Uterus (tissue), 4 donors: Measurements from ENCODE around the gene CFAP126. TPM values are rescaled to one million over a fixed set of nuclear protein-coding genes. Genes with fewer than 3 reads are reported as not detected.
"Not testable (repeated sequence)": the region's sequence is repeated elsewhere in the genome, so short reads cannot be mapped to it uniquely, and the experiment has no call there.

Experiments used
- DNase-seq, 2 donors: peaks; one replicate each; pipeline ENCODE4 v3.0.0-alpha.2; 2019 to 2020
- H3K27ac ChIP-seq, 2 donors: fragments of 200-600 bp; sonication (generic); 1 replicate in 1 of 2; 2 replicates in 1 of 2; pipeline ENCODE4 v1.5.1; 2016 to 2018
- H3K27me3 ChIP-seq, 2 donors: fragments of 200-600 bp; sonication (generic); one replicate each; pipeline ENCODE4 v1.5.1; 2018 to 2019; ENCODE audit warnings: control low read depth in 1 of 2
- H3K36me3 ChIP-seq, 2 donors: fragments of 200-600 bp; sonication (generic); one replicate each; pipeline ENCODE4 v1.5.1; 2019; ENCODE audit warnings: control low read depth in 1 of 2
- H3K4me1 ChIP-seq, 2 donors: fragments of 200-600 bp; sonication (generic); one replicate each; pipeline ENCODE4 v1.5.1; 2018 to 2019; ENCODE audit warnings: control low read depth in 1 of 2
- H3K4me3 ChIP-seq, 2 donors: fragments of 200-600 bp; sonication (generic); 1 replicate in 1 of 2; 2 replicates in 1 of 2; pipeline ENCODE4 v1.5.1; 2018 to 2019; ENCODE audit warnings: mild to moderate bottlenecking in 1 of 2
- H3K9me3 ChIP-seq, 2 donors: fragments of 200-600 bp; sonication (generic); one replicate each; pipeline ENCODE4 v1.5.1; 2019; ENCODE audit warnings: control low read depth in 1 of 2
- POLR2A ChIP-seq, 2 donors: fragments of 450-650 bp; IDR thresholded peaks; one replicate each; pipeline ENCODE4 v1.6.1; 2016; ENCODE audit warnings: antibody characterized with exemption in 2 of 2, mild to moderate bottlenecking in 1 of 2, moderate library complexity in 1 of 2
- intact Hi-C: fragments of 100-400 bp; cut with DNase I; formaldehyde crosslinking; loops from one replicate; pipeline ENCODE4 v1.15.1; 2023; ENCODE audit warnings: low total_unique reads
- total RNA-seq, 4 donors: library from RNA; depleted of rRNA in 3 of 4; stranded (reverse); fragments of >200 nt in 3 of 4; gene quantifications; one replicate each; pipeline versions ENCODE4 v1.1.0 to v1.2.4, GENCODE V29; 2014 to 2023
- TF ChIP-seq, protein P1 (sequence below), 4 experiments: fragments of 200-600 bp in 2 of 4; fragments of 450-650 bp in 2 of 4; sonication (generic) in 2 of 4; IDR thresholded peaks; one replicate each; pipeline ENCODE4 v1.5.1; 2016 to 2019; ENCODE audit warnings: antibody characterized with exemption in 4 of 4, mild to moderate bottlenecking in 2 of 4, moderate library complexity in 1 of 4
- donor health status: DM: yes; HTN: yes; CAD: no.

Gene CFAP126
- total RNA-seq, 4 donors from 2014 or later = not detected

DNA sequence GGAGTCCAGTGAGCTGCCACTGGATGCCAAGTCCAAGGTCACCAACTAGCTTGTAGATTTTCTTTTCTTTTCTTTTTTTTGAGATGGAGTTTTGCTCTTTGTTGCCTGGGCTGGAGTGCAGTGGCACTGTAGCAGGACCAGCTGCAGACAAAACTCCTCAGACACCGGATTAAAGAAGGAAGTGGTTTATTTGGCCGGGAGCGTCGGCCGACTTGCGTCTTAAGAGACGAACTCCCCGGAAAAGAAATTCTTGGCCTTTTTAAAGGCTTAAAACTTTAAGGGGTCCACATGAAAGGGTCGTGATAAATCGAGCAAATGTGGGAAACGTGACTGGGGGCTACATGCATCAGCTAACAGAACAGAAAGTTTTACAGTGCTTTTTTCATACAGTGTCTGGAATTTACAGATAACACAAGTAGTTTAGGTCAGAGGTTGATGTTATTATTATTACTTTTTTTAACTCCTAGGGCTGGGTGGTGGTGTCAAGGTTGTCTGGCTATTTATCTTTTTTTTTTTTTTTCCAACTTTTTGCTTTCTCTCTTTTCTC is 36.4 kb upstream of the CFAP126 start:
- TF ChIP-seq, protein P1, sequence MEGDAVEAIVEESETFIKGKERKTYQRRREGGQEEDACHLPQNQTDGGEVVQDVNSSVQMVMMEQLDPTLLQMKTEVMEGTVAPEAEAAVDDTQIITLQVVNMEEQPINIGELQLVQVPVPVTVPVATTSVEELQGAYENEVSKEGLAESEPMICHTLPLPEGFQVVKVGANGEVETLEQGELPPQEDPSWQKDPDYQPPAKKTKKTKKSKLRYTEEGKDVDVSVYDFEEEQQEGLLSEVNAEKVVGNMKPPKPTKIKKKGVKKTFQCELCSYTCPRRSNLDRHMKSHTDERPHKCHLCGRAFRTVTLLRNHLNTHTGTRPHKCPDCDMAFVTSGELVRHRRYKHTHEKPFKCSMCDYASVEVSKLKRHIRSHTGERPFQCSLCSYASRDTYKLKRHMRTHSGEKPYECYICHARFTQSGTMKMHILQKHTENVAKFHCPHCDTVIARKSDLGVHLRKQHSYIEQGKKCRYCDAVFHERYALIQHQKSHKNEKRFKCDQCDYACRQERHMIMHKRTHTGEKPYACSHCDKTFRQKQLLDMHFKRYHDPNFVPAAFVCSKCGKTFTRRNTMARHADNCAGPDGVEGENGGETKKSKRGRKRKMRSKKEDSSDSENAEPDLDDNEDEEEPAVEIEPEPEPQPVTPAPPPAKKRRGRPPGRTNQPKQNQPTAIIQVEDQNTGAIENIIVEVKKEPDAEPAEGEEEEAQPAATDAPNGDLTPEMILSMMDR (IDR thresholded peaks at IDR 0.05) = no peak
- no peak for TF ChIP-seq POLR2A (IDR thresholded peaks at IDR 0.05)

GRCh38 chr1:161402446-161402845 is 34.8 kb upstream of the CFAP126 start:
- Histone ChIP-seq H3K4me1 (no peaks in the 10 kb centered on the region), H3K36me3 (no peaks in the 10 kb centered on the region), H3K4me3 (no peak overlapping the region), H3K9me3 (no peaks in the 10 kb centered on the region), H3K27ac (no peak overlapping the region), H3K27me3 (no peaks in the 10 kb centered on the region)
- intact Hi-C loops = no loop called here
- TF ChIP-seq, protein P1 (IDR thresholded peaks at IDR 0.05) = no peak
- TF ChIP-seq POLR2A (IDR thresholded peaks at IDR 0.05) = no peak
- DNase-seq = no peak

More for the DNA sequence above, 36.4 kb upstream of the CFAP126 start:
- Histone ChIP-seq H3K27me3 (no peaks in the 10 kb centered on the region), H3K4me1 (no peaks in the 10 kb centered on the region), H3K9me3 (no peaks in the 10 kb centered on the region), H3K4me3 (no peak overlapping the region), H3K27ac (no peak overlapping the region), H3K36me3 (no peaks in the 10 kb centered on the region)
- intact Hi-C loops = no loop called here
- DNase-seq = no peak

- no peaks in the 10 kb centered on the region for H3K4me1 ChIP-seq
- H3K9me3 ChIP-seq = no peaks in the 10 kb centered on the region
- H3K27ac ChIP-seq = peak overlapping the region; percentile 100
- intact Hi-C loops = no loop called here
- DNase-seq = peak; percentile 91 to 92
- H3K4me3 ChIP-seq = peak overlapping the region; percentile 98
- H3K27me3 ChIP-seq = no peaks in the 10 kb centered on the region
- H3K36me3 ChIP-seq = no peaks in the 10 kb centered on the region
- peak; percentile 52 to 61 for TF ChIP-seq POLR2A (IDR thresholded peaks at IDR 0.05)
- TF ChIP-seq, protein P1 (IDR thresholded peaks at IDR 0.05) = peak in 3 of 4 experiments; percentile 27 to 38 (median 37)
Observed at GRCh38 chr1:161399257-161399998, 31.8 kb upstream of the CFAP126 start.

DNA sequence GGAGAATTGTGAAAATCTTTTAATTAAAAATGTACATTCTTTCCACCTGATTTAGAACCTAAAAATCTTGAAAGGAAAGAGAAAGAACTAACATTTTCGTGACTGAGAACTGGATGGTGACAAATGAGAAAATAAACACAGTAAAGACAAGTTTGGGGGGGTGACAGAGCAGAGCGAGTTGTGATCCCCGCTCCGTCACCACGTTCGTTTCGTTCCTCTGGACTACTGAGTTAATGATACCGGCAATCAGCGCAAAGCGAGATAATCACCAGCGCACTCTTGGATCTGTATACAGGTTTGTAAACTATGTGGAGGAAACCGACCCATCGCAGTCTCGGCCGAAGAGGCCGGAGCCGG is 31.2 kb upstream of the CFAP126 start:
- DNase-seq = no peak
- no peaks in the 10 kb centered on the region for H3K4me1 ChIP-seq
- H3K9me3 ChIP-seq = no peaks in the 10 kb centered on the region
- H3K27me3 ChIP-seq = no peaks in the 10 kb centered on the region
- TF ChIP-seq POLR2A (IDR thresholded peaks at IDR 0.05) = no peak
- TF ChIP-seq, protein P1 (IDR thresholded peaks at IDR 0.05) = no peak
- no peaks in the 10 kb centered on the region for H3K36me3 ChIP-seq
- intact Hi-C loops = no loop called here
- H3K27ac ChIP-seq = peak overlapping the region; percentile 100
- peak overlapping the region; percentile 98 for H3K4me3 ChIP-seq

DNA sequence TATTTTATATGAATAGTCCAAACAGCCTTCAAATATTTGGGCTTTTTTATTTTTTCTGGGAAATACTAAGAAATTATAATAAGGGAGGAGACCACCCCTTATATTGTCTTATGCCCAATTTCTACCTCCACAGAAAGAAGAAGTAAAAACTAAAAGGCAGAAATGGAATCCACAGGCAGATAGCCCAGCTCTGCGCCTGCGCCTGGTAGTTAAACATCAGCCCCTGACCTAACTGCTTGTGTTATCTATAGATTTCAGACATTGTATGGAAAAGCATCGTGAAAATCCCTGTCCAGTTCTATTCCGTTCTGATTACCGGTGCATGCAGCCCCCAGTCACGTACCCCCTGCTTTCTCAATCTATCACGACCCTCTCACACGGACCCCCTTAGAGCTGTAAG is 29.4 kb upstream of the CFAP126 start:
- H3K4me1 ChIP-seq, H3K9me3 ChIP-seq, H3K27me3 ChIP-seq, H3K36me3 ChIP-seq, H3K4me3 ChIP-seq, DNase-seq, H3K27ac ChIP-seq, intact Hi-C loops: not testable (repeated sequence)
